H1 (cell line): Measurements from ENCODE around the gene ITSN1. TPM values are rescaled to one million over a fixed set of nuclear protein-coding genes. Genes with fewer than 3 reads are reported as not detected.

Experiments used
- CTCF ChIA-PET: fragments of 300-600 bp; sonication (Branson Sonifier 250); formaldehyde crosslinking; loops from one replicate; lab custom pipeline; 2021; ENCODE audit not compliant: partially characterized antibody; lab: Charles Lee
- POLR2A ChIA-PET: fragments of 300-600 bp; sonication (Branson Sonifier 250); formaldehyde crosslinking; loops from one replicate; lab custom pipeline; 2021; ENCODE audit warnings: inconsistent platforms; ENCODE audit not compliant: partially characterized antibody; lab: Charles Lee
- DNase-seq, 2 experiments: peaks; one replicate each; pipeline versions ENCODE4 v3.0.0 to v3.0.0-alpha.2; 2010 to 2022; ENCODE audit warnings: low spot score in 2 of 2, low read depth in 1 of 2, mixed read lengths in 1 of 2
- FAIRE-seq: peaks from 2 replicates; lab custom pipeline; 2011; peaks lifted over from hg19 to GRCh38; lab: Jason Lieb, UNC
- H2AFZ ChIP-seq: 2 replicates; pipeline ENCODE4 v1.8.1; 2012; ENCODE audit warnings: low read length, inconsistent platforms
- H2AK5ac ChIP-seq: 2 replicates; pipeline ENCODE4 v1.6.1; 2013; ENCODE audit warnings: low read depth, low read length
- H2BK120ac ChIP-seq: replicated peaks from 2 replicates; pipeline ENCODE3; 2013; ENCODE audit warnings: low read depth, low read length, inconsistent platforms
- H2BK12ac ChIP-seq: 2 replicates; pipeline ENCODE4 v1.6.1; 2013; ENCODE audit warnings: low read depth, low read length
- H2BK15ac ChIP-seq: 2 replicates; pipeline ENCODE4 v1.6.1; 2013; ENCODE audit warnings: low read length
- H2BK20ac ChIP-seq: 2 replicates; pipeline ENCODE4 v1.6.1; 2013; ENCODE audit warnings: low read length
- H2BK5ac ChIP-seq: 2 replicates; pipeline ENCODE4 v1.6.1; 2013; ENCODE audit warnings: low read depth, low read length
- H3K14ac ChIP-seq: 2 replicates; pipeline ENCODE4 v1.6.1; 2013; ENCODE audit warnings: inconsistent platforms; ENCODE audit not compliant: insufficient read length
- H3K18ac ChIP-seq: 2 replicates; pipeline ENCODE4 v1.6.1; 2013; ENCODE audit warnings: low read length; ENCODE audit errors: extremely low read depth
- H3K23ac ChIP-seq: 2 replicates; pipeline ENCODE4 v1.6.1; 2013; ENCODE audit warnings: inconsistent platforms; ENCODE audit not compliant: insufficient read length
- H3K23me2 ChIP-seq: 2 replicates; pipeline ENCODE4 v1.6.1; 2013; ENCODE audit warnings: low read depth, low read length
- H3K27ac ChIP-seq: 2 replicates; pipeline ENCODE4 v1.6.1; 2011; ENCODE audit warnings: low read depth, low read length, inconsistent platforms
- H3K27me3 ChIP-seq, 4 experiments: replicated peaks in 1 of 4; 1 replicate in 1 of 4; 2 replicates in 3 of 4; pipeline versions ENCODE4 v1.6.1 to v1.8.1; 2011 to 2013; ENCODE audit warnings: low read length in 3 of 4, mild to moderate bottlenecking in 3 of 4, inconsistent platforms in 2 of 4, mixed read lengths in 2 of 4, moderate library complexity in 1 of 4; ENCODE audit not compliant: control insufficient read depth in 3 of 4, insufficient read depth in 3 of 4; ENCODE audit errors: extremely low read depth in 1 of 4
- H3K36me3 ChIP-seq, 4 experiments: 2 replicates each; pipeline versions ENCODE4 v1.6.1 to v1.8.1; 2011 to 2013; ENCODE audit warnings: mild to moderate bottlenecking in 4 of 4, low read length in 3 of 4, moderate library complexity in 2 of 4, control low read depth in 1 of 4, inconsistent platforms in 1 of 4; ENCODE audit not compliant: insufficient read depth in 4 of 4, control insufficient read depth in 2 of 4
- H3K4ac ChIP-seq: replicated peaks from 2 replicates; pipeline ENCODE3; 2013; ENCODE audit warnings: low read length, low read depth, mixed read lengths, inconsistent platforms; ENCODE audit not compliant: insufficient read length
- H3K4me1 ChIP-seq, 4 experiments: replicated peaks in 1 of 4; 1 replicate in 1 of 4; 2 replicates in 3 of 4; pipeline versions ENCODE4 v1.6.1 to v1.8.1; 2011 to 2013; ENCODE audit warnings: low read length in 3 of 4, inconsistent platforms in 2 of 4, mixed read lengths in 1 of 4; ENCODE audit not compliant: insufficient read depth in 4 of 4, control insufficient read depth in 3 of 4
- H3K4me2 ChIP-seq, 2 experiments: 2 replicates each; pipeline versions ENCODE4 v1.6.1 to v1.8.1; 2011 to 2013; ENCODE audit warnings: low read depth in 2 of 2, low read length in 2 of 2, control low read depth in 1 of 2, inconsistent platforms in 1 of 2, mild to moderate bottlenecking in 1 of 2; ENCODE audit not compliant: insufficient read depth in 1 of 2
- H3K4me3 ChIP-seq, 4 experiments: fragments of 200-600, 300-600 bp in 1 of 4; sonication (generic), shearing (Covaris generic), sonication (Bioruptor Twin) in 1 of 4; 2 replicates each; pipeline versions ENCODE4 v1.5.1 to v1.8.1; 2011 to 2016; ENCODE audit warnings: low read length in 4 of 4, low read depth in 3 of 4, control low read depth in 2 of 4, inconsistent platforms in 2 of 4, mild to moderate bottlenecking in 2 of 4, mixed read lengths in 1 of 4, moderate library complexity in 1 of 4; ENCODE audit not compliant: insufficient read depth in 2 of 4; ENCODE audit errors: extremely low read depth in 1 of 4
- H3K56ac ChIP-seq: replicated peaks from 2 replicates; pipeline ENCODE3; 2013; ENCODE audit warnings: low read depth, mild to moderate bottlenecking, mixed read lengths, low read length, inconsistent platforms; ENCODE audit not compliant: insufficient read length
- H3K79me1 ChIP-seq: 2 replicates; pipeline ENCODE4 v1.6.1; 2013; ENCODE audit warnings: low read depth, low read length, control low read depth
- H3K79me2 ChIP-seq, 2 experiments: 2 replicates each; pipeline versions ENCODE4 v1.6.1 to v1.8.1; 2012 to 2013; ENCODE audit warnings: low read length in 2 of 2, mild to moderate bottlenecking in 2 of 2, inconsistent platforms in 1 of 2; ENCODE audit not compliant: insufficient read depth in 2 of 2, control insufficient read depth in 1 of 2
- H3K9ac ChIP-seq, 4 experiments: replicated peaks in 1 of 4; 1 replicate in 1 of 4; 2 replicates in 3 of 4; pipeline versions ENCODE4 v1.6.1 to v1.8.1; 2011 to 2013; ENCODE audit warnings: low read depth in 3 of 4, low read length in 3 of 4, control low read depth in 2 of 4, mild to moderate bottlenecking in 2 of 4, moderate library complexity in 2 of 4, inconsistent platforms in 1 of 4; ENCODE audit errors: extremely low read depth in 1 of 4
- H3K9me3 ChIP-seq, 2 experiments: 2 replicates each; pipeline versions ENCODE4 v1.6.1 to v1.8.1; 2012 to 2013; ENCODE audit warnings: mild to moderate bottlenecking in 2 of 2, moderate library complexity in 2 of 2, control low read depth in 1 of 2, inconsistent platforms in 1 of 2, low read depth in 1 of 2, low read length in 1 of 2, mixed read lengths in 1 of 2; ENCODE audit not compliant: insufficient read depth in 2 of 2
- H4K20me1 ChIP-seq, 2 experiments: replicated peaks in 1 of 2; 2 replicates each; pipeline versions ENCODE3 to v1.8.1; 2011 to 2013; ENCODE audit warnings: inconsistent platforms in 2 of 2, low read length in 2 of 2, mild to moderate bottlenecking in 1 of 2; ENCODE audit not compliant: insufficient read depth in 2 of 2, control insufficient read depth in 1 of 2
- H4K5ac ChIP-seq: 2 replicates; pipeline ENCODE4 v1.6.1; 2013; ENCODE audit warnings: low read length, low read depth, mixed read lengths, inconsistent platforms; ENCODE audit not compliant: insufficient read length
- H4K8ac ChIP-seq: 2 replicates; pipeline ENCODE4 v1.8.0; 2013; ENCODE audit warnings: mild to moderate bottlenecking, moderate library complexity, low read length, inconsistent platforms; ENCODE audit not compliant: insufficient read depth; ENCODE audit errors: extremely low read depth
- H4K91ac ChIP-seq: replicated peaks from 2 replicates; pipeline ENCODE3; 2013; ENCODE audit warnings: low read length, mixed read lengths, inconsistent platforms; ENCODE audit not compliant: insufficient read length
- KDM4A ChIP-seq: IDR thresholded peaks from one replicate; pipeline ENCODE4 v1.7.1; 2012; ENCODE audit warnings: low read depth, mild to moderate bottlenecking, moderate library complexity, low read length, inconsistent platforms; ENCODE audit not compliant: severe bottlenecking
- WGBS, 2 experiments: shearing (Covaris generic) in 1 of 2; methylation state at CpG; one replicate each; pipeline versions ENCODE4 v1.1.6 to v1.1.7; 2013 to 2015; ENCODE audit warnings: low lambda C conversion rate in 2 of 2, mixed read lengths in 2 of 2, inconsistent platforms in 1 of 2, low coverage in 1 of 2, missing lambda C conversion rate in 1 of 2; ENCODE audit not compliant: insufficient replicate concordance in 2 of 2, insufficient coverage in 1 of 2, insufficient read length in 1 of 2; ENCODE audit errors: extremely low coverage in 1 of 2, missing lambda C conversion rate in 1 of 2; 5-methylcytosine and 5-hydroxymethylcytosine counted together
- polyA plus RNA-seq, 7 experiments: library from polyadenylated mRNA; depleted of rRNA in 3 of 7; stranded (reverse) in 5 of 7; unstranded in 2 of 7; fragments of >200 nt in 5 of 7; fragments of 200-250 nt in 2 of 7; gene quantifications; 1 replicate in 5 of 7; 2 replicates in 1 of 7; 4 replicates in 1 of 7; pipeline versions ENCODE4 v1.2.1 to v1.2.3, GENCODE V29; 2011 to 2013; ENCODE audit warnings: missing spikeins in 2 of 7, mixed read lengths in 2 of 7
- total RNA-seq: library from RNA; stranded (reverse); fragmentation: NEBNext Ultra II Directional; extraction: Animal tissue kit (Norgen Biotek cat#: 25700); gene quantifications from 2 replicates; pipeline ENCODE4 v1.2.1, GENCODE V29; 2021

Gene ITSN1
- total and polyA plus RNA-seq, 2 of the 8 experiments (the other 6 are each of a cell fraction or from before 2014, with no cell fraction given) = 60.8 to 78.1 TPM

GRCh38 chr21:33841561-33841960 lies 199.3 kb downstream of the ITSN1 start:
- no peak for TF ChIP-seq KDM4A
- ChIA-PET POLR2A (interaction anchor here (0.6 to 0.7 kb wide), 2 partner anchors 8 to 188 kb away, joined by 3 read pairs; no protein-coding TSS in a partner anchor), CTCF (interaction anchor here (0.6 to 4.9 kb wide), 4 partner anchors 9 to 54 kb away, joined by 3 to 25 read pairs (median 4); no protein-coding TSS in a partner anchor)
- Histone ChIP-seq H2BK5ac (no peak overlapping the region), H4K20me1 (no peaks in the 10 kb centered on the region), H2BK15ac (no peak overlapping the region), H3K56ac (no peak overlapping the region), H3K79me1 (no peaks in the 10 kb centered on the region), H3K9ac (no peak overlapping the region), H3K4ac (no peak overlapping the region), H3K9me3 (no peaks in the 10 kb centered on the region; a peak in 1 of 4 replicates), H4K5ac (no peak overlapping the region), H2AFZ (no peak overlapping the region), H3K36me3 (peaks cover 2 to 17% (median 4%) of the 10 kb centered on the region in 4 experiments; a peak in 7 of 8 replicates), H2BK20ac (no peak overlapping the region), H2BK12ac (no peak overlapping the region), H3K4me2 (no peak overlapping the region), H3K4me3 (no peak overlapping the region), H4K8ac (no peak overlapping the region), H3K23ac (no peak overlapping the region), H3K4me1 (no peaks in the 10 kb centered on the region; a peak in 3 of 7 replicates), H3K18ac (no peak overlapping the region), H4K91ac (no peak overlapping the region), H3K23me2 (no peaks in the 10 kb centered on the region), H2BK120ac (no peak overlapping the region), H3K27ac (no peak overlapping the region), H3K79me2 (no peaks in the 10 kb centered on the region), H3K27me3 (no peaks in the 10 kb centered on the region), H3K14ac (no peak overlapping the region), H2AK5ac (no peak overlapping the region)
- no peak for DNase-seq
- FAIRE-seq = no peak
- 97% methylated on average over 7 of the region's 7 CpGs; no CpG with 5 or more reads in 1 of the 2 experiments for WGBS, 2 experiments
